Measurements from ENCODE around the gene NFIX. TPM values are rescaled to one million over a fixed set of nuclear protein-coding genes. Genes with fewer than 3 reads are reported as not detected.

NFIX gene
- total and polyA plus RNA-seq, 4 donors = 26.0 to 190 (median 89.6) TPM

DNA sequence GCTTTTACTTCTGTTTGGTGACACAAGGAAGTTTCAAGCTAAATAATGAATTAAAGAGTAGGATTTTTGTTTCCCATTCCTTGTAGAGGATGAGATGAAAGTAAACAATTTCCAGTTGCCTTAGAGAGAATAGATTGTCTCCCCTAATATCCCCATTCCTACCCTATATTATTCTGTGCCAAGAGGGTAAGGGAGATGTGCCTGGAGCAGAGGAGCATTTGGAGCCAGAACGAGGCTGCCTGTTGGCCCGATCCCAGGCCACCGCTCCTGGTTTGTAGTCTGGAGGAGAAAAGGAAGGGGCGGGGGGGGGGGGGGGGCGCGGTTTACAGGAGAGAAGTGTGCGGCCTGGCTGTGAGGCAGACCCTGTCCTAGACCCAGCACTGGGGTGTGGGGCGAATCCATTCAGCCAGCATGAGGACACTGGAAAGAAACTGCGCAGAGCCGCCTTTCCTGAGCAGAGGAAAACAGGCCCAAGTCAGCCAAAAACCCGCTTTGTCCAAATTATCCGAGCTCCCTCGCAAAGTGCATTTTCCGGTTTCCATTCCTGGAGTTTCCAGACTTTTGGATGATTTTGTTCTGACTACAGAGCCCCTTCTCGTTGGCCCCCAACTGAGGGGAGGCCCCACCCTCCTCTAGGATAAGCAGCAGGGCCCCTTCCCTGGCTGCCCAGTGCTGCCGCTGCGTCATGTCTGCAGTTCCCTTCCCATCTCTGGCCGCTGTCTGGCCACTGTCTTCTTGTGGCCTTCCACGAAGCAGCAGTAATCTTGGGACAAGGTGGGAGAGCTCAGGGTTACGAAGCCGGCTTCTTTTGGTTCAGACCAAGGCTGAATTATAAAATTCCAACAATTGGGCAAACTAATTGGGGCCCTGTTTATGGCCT, 23.0 kb downstream of the NFIX start:
- Histone ChIP-seq H3K4me1 (ENCODE audit: control insufficient read depth in 5 of 5, insufficient read depth in 5 of 5, low read length in 5 of 5) (peaks cover 13 to 95% (median 72%) of the 10 kb centered on the region in 5 donors), H3K27ac (ENCODE audit: low read depth in 1 of 2, low read length in 1 of 2) (peak overlapping the region; percentile 69 to 92), H3K36me3 (ENCODE audit: control insufficient read depth in 4 of 4, insufficient read depth in 4 of 4, low read length in 4 of 4) (no peaks in the 10 kb centered on the region), H3K9me3 (ENCODE audit: control insufficient read depth in 4 of 4, insufficient read depth in 3 of 4, low read length in 3 of 4) (no peaks in the 10 kb centered on the region), H3K4me3 (no peak overlapping the region), H3K27me3 (ENCODE audit: control insufficient read depth in 3 of 3, insufficient read depth in 3 of 3, low read length in 2 of 3) (no peaks in the 10 kb centered on the region), H3K9ac (ENCODE audit: insufficient read depth in 1 of 2, low read length in 2 of 2) (peak overlapping the region in 1 of 2 donors; percentile 79)
- TF ChIP-seq, protein P1, sequence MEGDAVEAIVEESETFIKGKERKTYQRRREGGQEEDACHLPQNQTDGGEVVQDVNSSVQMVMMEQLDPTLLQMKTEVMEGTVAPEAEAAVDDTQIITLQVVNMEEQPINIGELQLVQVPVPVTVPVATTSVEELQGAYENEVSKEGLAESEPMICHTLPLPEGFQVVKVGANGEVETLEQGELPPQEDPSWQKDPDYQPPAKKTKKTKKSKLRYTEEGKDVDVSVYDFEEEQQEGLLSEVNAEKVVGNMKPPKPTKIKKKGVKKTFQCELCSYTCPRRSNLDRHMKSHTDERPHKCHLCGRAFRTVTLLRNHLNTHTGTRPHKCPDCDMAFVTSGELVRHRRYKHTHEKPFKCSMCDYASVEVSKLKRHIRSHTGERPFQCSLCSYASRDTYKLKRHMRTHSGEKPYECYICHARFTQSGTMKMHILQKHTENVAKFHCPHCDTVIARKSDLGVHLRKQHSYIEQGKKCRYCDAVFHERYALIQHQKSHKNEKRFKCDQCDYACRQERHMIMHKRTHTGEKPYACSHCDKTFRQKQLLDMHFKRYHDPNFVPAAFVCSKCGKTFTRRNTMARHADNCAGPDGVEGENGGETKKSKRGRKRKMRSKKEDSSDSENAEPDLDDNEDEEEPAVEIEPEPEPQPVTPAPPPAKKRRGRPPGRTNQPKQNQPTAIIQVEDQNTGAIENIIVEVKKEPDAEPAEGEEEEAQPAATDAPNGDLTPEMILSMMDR (IDR thresholded peaks at IDR 0.05; ENCODE audit: control extremely low read depth, extremely low read depth) = no peak
- ATAC-seq (ENCODE audit: insufficient read depth, low FRiP score) (no peak), DNase-seq (peak; percentile 73 to 81 (median 73))
- 34 to 61% methylated on average over 18 to 21 of the region's 21 CpGs for WGBS, 2 donors

GRCh38 chr19:13019332-13019731, 24.1 kb downstream of the NFIX start:
- DNase-seq = no peak
- Histone ChIP-seq H3K9me3 (ENCODE audit: control insufficient read depth in 4 of 4, insufficient read depth in 3 of 4, low read length in 3 of 4) (no peaks in the 10 kb centered on the region), H3K4me1 (ENCODE audit: control insufficient read depth in 5 of 5, insufficient read depth in 5 of 5, low read length in 5 of 5) (peaks cover 15 to 90% (median 70%) of the 10 kb centered on the region in 5 donors), H3K9ac (ENCODE audit: insufficient read depth in 1 of 2, low read length in 2 of 2) (peak overlapping the region in 1 of 2 donors; percentile 58), H3K27me3 (ENCODE audit: control insufficient read depth in 3 of 3, insufficient read depth in 3 of 3, low read length in 2 of 3) (no peaks in the 10 kb centered on the region), H3K27ac (ENCODE audit: low read depth in 1 of 2, low read length in 1 of 2) (peak overlapping the region; percentile 27 to 58), H3K4me3 (no peak overlapping the region), H3K36me3 (ENCODE audit: control insufficient read depth in 4 of 4, insufficient read depth in 4 of 4, low read length in 4 of 4) (no peaks in the 10 kb centered on the region)
- 68 to 81% methylated on average over 4 of the region's 4 CpGs for WGBS, 2 donors
- no peak for ATAC-seq (ENCODE audit: insufficient read depth, low FRiP score)
- TF ChIP-seq, protein P1 (IDR thresholded peaks at IDR 0.05; ENCODE audit: control extremely low read depth, extremely low read depth) = no peak

GRCh38 chr19:13020002-13020414, 24.7 kb downstream of the NFIX start:
- DNase-seq = no peak
- TF ChIP-seq, protein P1 (IDR thresholded peaks at IDR 0.05; ENCODE audit: control extremely low read depth, extremely low read depth) = no peak
- WGBS, 2 donors = 50 to 74% methylated on average over 7 of the region's 7 CpGs
- H3K9me3 ChIP-seq (ENCODE audit: control insufficient read depth in 4 of 4, insufficient read depth in 3 of 4, low read length in 3 of 4) = no peaks in the 10 kb centered on the region
- no peaks in the 10 kb centered on the region for H3K27me3 ChIP-seq (ENCODE audit: control insufficient read depth in 3 of 3, insufficient read depth in 3 of 3, low read length in 2 of 3)
- ATAC-seq (ENCODE audit: insufficient read depth, low FRiP score) = no peak
- H3K4me3 ChIP-seq = no peak overlapping the region
- peaks cover 15 to 90% (median 65%) of the 10 kb centered on the region in 5 donors for H3K4me1 ChIP-seq (ENCODE audit: control insufficient read depth in 5 of 5, insufficient read depth in 5 of 5, low read length in 5 of 5)
- peak overlapping the region in 1 of 2 donors; percentile 75 for H3K27ac ChIP-seq (ENCODE audit: low read depth in 1 of 2, low read length in 1 of 2)
- peak overlapping the region in 1 of 2 donors; percentile 65 for H3K9ac ChIP-seq (ENCODE audit: insufficient read depth in 1 of 2, low read length in 2 of 2)
- peaks cover 0 to under 1% (median 0%) of the 10 kb centered on the region in 4 donors for H3K36me3 ChIP-seq (ENCODE audit: control insufficient read depth in 4 of 4, insufficient read depth in 4 of 4, low read length in 4 of 4)
